HepG2 (cell line): ENCODE data around the gene AGPAT2. TPM values are rescaled to one million over a fixed set of nuclear protein-coding genes. Genes with fewer than 3 reads are reported as not detected.

Experiments
- BORCS8-MEF2B ChIP-seq: sonication (generic); formaldehyde crosslinking; IDR thresholded peaks from 2 replicates; pipeline ENCODE4 v1.8.0; 2022; ENCODE audit warnings: mild to moderate bottlenecking, missing genetic modification reagents
- CBX1 ChIP-seq: IDR thresholded peaks from one replicate; pipeline ENCODE4 v1.6.1; 2016; ENCODE audit warnings: antibody characterized with exemption, low read depth
- ETV6 ChIP-seq: sonication (generic); formaldehyde crosslinking; conservative IDR thresholded peaks from 2 replicates; pipeline ENCODE4 v1.4.0; 2020; ENCODE audit warnings: missing genetic modification reagents
- HNRNPLL ChIP-seq: fragments of 200-400 bp; formaldehyde crosslinking; IDR thresholded peaks from 2 replicates; pipeline ENCODE4 v1.6.1; 2017; ENCODE audit warnings: mild to moderate bottlenecking, low read depth, low read length; ENCODE audit not compliant: poor library complexity, severe bottlenecking
- IRF2 ChIP-seq: IDR thresholded peaks from 2 replicates; pipeline ENCODE4 v1.6.1; 2018; ENCODE audit warnings: missing genetic modification reagents, missing compliant biosample characterization
- ISL2 ChIP-seq: sonication (generic); formaldehyde crosslinking; IDR thresholded peaks from 2 replicates; pipeline ENCODE4 v1.5.0; 2020; ENCODE audit warnings: missing genetic modification reagents
- JDP2 ChIP-seq: sonication (generic); formaldehyde crosslinking; IDR thresholded peaks from 2 replicates; pipeline ENCODE4 v1.8.1; 2022; ENCODE audit warnings: missing genetic modification reagents, borderline replicate concordance
- MNT ChIP-seq: fragments of 450-650 bp; IDR thresholded peaks from 2 replicates; pipeline ENCODE4 v1.6.1; 2016
- MYC ChIP-seq: sonication (generic); formaldehyde crosslinking; IDR thresholded peaks from 2 replicates; pipeline ENCODE4 v1.9.0; 2021; ENCODE audit warnings: missing genetic modification reagents, borderline replicate concordance
- NFE2L2 ChIP-seq: fragments of 150-350 bp; IDR thresholded peaks from 2 replicates; pipeline ENCODE4 v1.6.1; 2014; ENCODE audit warnings: low read length
- NFRKB ChIP-seq: fragments of 450-650 bp; IDR thresholded peaks from 2 replicates; pipeline ENCODE4 v1.6.1; 2017
- NR2F2 ChIP-seq: IDR thresholded peaks from 2 replicates; pipeline ENCODE4 v1.6.1; 2012; ENCODE audit warnings: low read depth, inconsistent platforms, borderline replicate concordance
- PHF8 ChIP-seq: sonication (generic); formaldehyde crosslinking; IDR thresholded peaks from 2 replicates; pipeline ENCODE4 v1.5.0; 2020; ENCODE audit warnings: missing genetic modification reagents
- SIN3B ChIP-seq: fragments of 150-350 bp; IDR thresholded peaks from 2 replicates; pipeline ENCODE4 v1.6.1; 2014; ENCODE audit warnings: low read length
- SMAD3 ChIP-seq: sonication (generic); formaldehyde crosslinking; IDR thresholded peaks from 2 replicates; pipeline ENCODE4 v1.4.0; 2020; ENCODE audit warnings: missing genetic modification reagents
- SNRNP70 ChIP-seq: fragments of 200-400 bp; formaldehyde crosslinking; IDR thresholded peaks from 2 replicates; pipeline ENCODE4 v1.6.1; 2017; ENCODE audit warnings: mild to moderate bottlenecking, low read depth, low read length, moderate library complexity
- SYNCRIP ChIP-seq: fragments of 200-400 bp; formaldehyde crosslinking; IDR thresholded peaks from 2 replicates; pipeline ENCODE4 v1.6.1; 2018; ENCODE audit warnings: mild to moderate bottlenecking, low read depth, low read length; ENCODE audit not compliant: insufficient read depth
- TBX3 ChIP-seq: fragments of 450-650 bp; IDR thresholded peaks from 2 replicates; pipeline ENCODE4 v1.6.1; 2017; ENCODE audit warnings: antibody characterized with exemption, mild to moderate bottlenecking, inconsistent platforms, borderline replicate concordance
- TEAD2 ChIP-seq: sonication (generic); formaldehyde crosslinking; IDR thresholded peaks from 2 replicates; pipeline ENCODE4 v1.9.0; 2021; ENCODE audit warnings: missing genetic modification reagents
- TMF1 ChIP-seq: sonication (generic); formaldehyde crosslinking; IDR thresholded peaks from 2 replicates; pipeline ENCODE4 v1.8.1; 2022; ENCODE audit warnings: low read depth, missing genetic modification reagents
- XRCC5 ChIP-seq: fragments of 200-400 bp; formaldehyde crosslinking; optimal IDR thresholded peaks from 2 replicates; pipeline ENCODE3; 2017; ENCODE audit warnings: mild to moderate bottlenecking, low read length
- ZBTB44 ChIP-seq: sonication (generic); formaldehyde crosslinking; IDR thresholded peaks from 2 replicates; pipeline ENCODE4 v1.4.0; 2020; ENCODE audit warnings: missing genetic modification reagents
- ZFP62 ChIP-seq: sonication (generic); formaldehyde crosslinking; IDR thresholded peaks from 2 replicates; pipeline ENCODE4 v1.4.0; 2020; ENCODE audit warnings: missing genetic modification reagents
- ZKSCAN1 ChIP-seq: fragments of 150-350 bp; IDR thresholded peaks from 2 replicates; pipeline ENCODE4 v1.6.1; 2014; ENCODE audit warnings: low read length
- ZNF225 ChIP-seq: sonication (generic); formaldehyde crosslinking; IDR thresholded peaks from 2 replicates; pipeline ENCODE4 v1.4.0; 2020; ENCODE audit warnings: mild to moderate bottlenecking, missing genetic modification reagents
- ZNF263 ChIP-seq: sonication (generic); formaldehyde crosslinking; IDR thresholded peaks from 2 replicates; pipeline ENCODE4 v1.4.0; 2020; ENCODE audit warnings: missing genetic modification reagents
- ZNF331 ChIP-seq: sonication (generic); formaldehyde crosslinking; IDR thresholded peaks from 2 replicates; pipeline ENCODE4 v1.4.0; 2020; ENCODE audit warnings: missing genetic modification reagents
- ZNF343 ChIP-seq: sonication (generic); formaldehyde crosslinking; IDR thresholded peaks from 2 replicates; pipeline ENCODE4 v1.4.0; 2020; ENCODE audit warnings: mild to moderate bottlenecking, missing genetic modification reagents
- ZNF382 ChIP-seq: sonication (generic); formaldehyde crosslinking; IDR thresholded peaks from 2 replicates; pipeline ENCODE4 v1.5.0; 2020; ENCODE audit warnings: missing genetic modification reagents, mild to moderate bottlenecking, borderline replicate concordance
- ZNF484 ChIP-seq: sonication (generic); formaldehyde crosslinking; IDR thresholded peaks from 2 replicates; pipeline ENCODE4 v1.5.1; 2020; ENCODE audit warnings: mild to moderate bottlenecking, low read depth, missing genetic modification reagents, borderline replicate concordance
- ZNF616 ChIP-seq: sonication (generic); formaldehyde crosslinking; IDR thresholded peaks from 2 replicates; pipeline ENCODE4 v1.5.0; 2020; ENCODE audit warnings: low read depth, mild to moderate bottlenecking, missing genetic modification reagents
- ZNF83 ChIP-seq: sonication (generic); formaldehyde crosslinking; IDR thresholded peaks from 2 replicates; pipeline ENCODE4 v1.4.0; 2020; ENCODE audit warnings: missing genetic modification reagents, mild to moderate bottlenecking, borderline replicate concordance
- ZNF878 ChIP-seq: sonication (generic); formaldehyde crosslinking; IDR thresholded peaks from 2 replicates; pipeline ENCODE4 v1.8.1; 2023; ENCODE audit warnings: mild to moderate bottlenecking, missing genetic modification reagents, moderate library complexity
- polyA plus RNA-seq, 8 experiments: library from polyadenylated mRNA; depleted of rRNA in 3 of 8; stranded (reverse) in 7 of 8; unstranded in 1 of 8; fragments of >200 nt; fragmentation: Illumina TruSeq in 4 of 8; extraction: Trizol in 4 of 8; gene quantifications; 2 replicates each; pipeline versions ENCODE4 v1.2.1 to v1.2.3, GENCODE V29; 2011 to 2016; ENCODE audit warnings: low read depth in 4 of 8, missing spikeins in 1 of 8, mixed read lengths in 1 of 8; ENCODE audit not compliant: insufficient read depth in 1 of 8
- total RNA-seq, 5 experiments: library from RNA; depleted of rRNA; stranded (reverse); fragments of >200 nt; fragmentation: Illumina TruSeq; extraction: Trizol; gene quantifications; 2 replicates each; pipeline ENCODE4 v1.2.3, GENCODE V29; 2016; ENCODE audit warnings: low read depth in 1 of 5

Gene AGPAT2
- total and polyA plus RNA-seq, 2 of the 13 experiments (the other 11 are each of a cell fraction or from before 2014, with no cell fraction given) = 3.9 to 25.8 TPM

GRCh38 chr9:136728080-136728547, 40.9 kb upstream of the AGPAT2 start (continued):
- TF ChIP-seq ZFP62 (CRISPR knock-in tag) = no peak
- TF ChIP-seq ZNF616 (CRISPR knock-in tag) = peak; percentile 50; the same call in 1 of the 2 replicates
- TF ChIP-seq ZNF343 (CRISPR knock-in tag) = peak; percentile 89
- peak; percentile 89 for TF ChIP-seq TMF1 (CRISPR knock-in tag)
- no peak for TF ChIP-seq NFRKB
- TF ChIP-seq TBX3 = no peak
- TF ChIP-seq XRCC5 = peak; percentile 88
- TF ChIP-seq MYC (CRISPR knock-in tag) = peak; percentile 99
- TF ChIP-seq IRF2 (CRISPR knock-in tag) = peak; percentile 68
- peak; percentile 90 for TF ChIP-seq ZBTB44
- TF ChIP-seq ZNF83 (CRISPR knock-in tag) = peak; percentile 80; the same call in 1 of the 2 replicates
- TF ChIP-seq BORCS8-MEF2B = peak; percentile 74; the same call in 1 of the 2 replicates
- TF ChIP-seq NFE2L2 = no peak
- TF ChIP-seq ISL2 (CRISPR knock-in tag) = peak; percentile 82
- TF ChIP-seq PHF8 = peak; percentile 72
- no peak for TF ChIP-seq ZNF484
- no peak for TF ChIP-seq ZNF382 (CRISPR knock-in tag)
- peak; percentile 59 for TF ChIP-seq SIN3B
- no peak; the same call in 1 of the 2 replicates for TF ChIP-seq NR2F2
- TF ChIP-seq HNRNPLL = peak; percentile 58
- TF ChIP-seq JDP2 (CRISPR knock-in tag) = no peak
- TF ChIP-seq CBX1 = peak; percentile 92
- no peak for TF ChIP-seq SYNCRIP
- no peak; the same call in 1 of the 2 replicates for TF ChIP-seq ETV6 (CRISPR knock-in tag)
- peak; percentile 53; the same call in 1 of the 2 replicates for TF ChIP-seq TEAD2 (CRISPR knock-in tag)
- TF ChIP-seq ZKSCAN1 = 0 out of 2 replicates have a peak, but pooled peaks have one; percentile 33
- TF ChIP-seq ZNF225 (CRISPR knock-in tag) = no peak; the same call in 1 of the 2 replicates
- TF ChIP-seq ZNF263 (CRISPR knock-in tag) = peak; percentile 39; the same call in 1 of the 2 replicates
- peak; percentile 72; the same call in 1 of the 2 replicates for TF ChIP-seq SMAD3 (CRISPR knock-in tag)
- TF ChIP-seq SNRNP70 = no peak
- TF ChIP-seq MNT = no peak; the same call in 1 of the 2 replicates
- peak; percentile 87 for TF ChIP-seq ZNF331
- TF ChIP-seq ZNF878 (CRISPR knock-in tag) = peak; percentile 90
